Measurements from ENCODE around the gene CCL27. TPM values are rescaled to one million over a fixed set of nuclear protein-coding genes. Genes with fewer than 3 reads are reported as not detected.
A peak's percentile ranks its signal among the peaks of the same experiment; 100 is the strongest.

CCL27 gene
- total RNA-seq, 1 donor from 2014 or later: not detected

GRCh38 chr9:34638138-34638445, 24.4 kb downstream of the CCL27 start:
- H3K36me3 ChIP-seq: no peaks in the 10 kb centered on the region
- peak overlapping the region; percentile 73 to 89 for H3K4me3 ChIP-seq
- H3K4me1 ChIP-seq: peaks cover 35% of the 10 kb centered on the region
- DNase-seq (ENCODE audit: extremely low spot score in 2 of 2): no peak
- H3K9me3 ChIP-seq: no peaks in the 10 kb centered on the region
- peak in 1 of 2 donors; percentile 64 for TF ChIP-seq POLR2AphosphoS5 (IDR thresholded peaks at IDR 0.05; ENCODE audit: insufficient read depth in 1 of 2, low read depth in 1 of 2)
- no peak for TF ChIP-seq POLR2A (IDR thresholded peaks at IDR 0.05)
- no peak for TF ChIP-seq CTCF (IDR thresholded peaks at IDR 0.05)
- intact Hi-C loops (cut with DNase I): no loop called here
- no peaks in the 10 kb centered on the region for H3K27me3 ChIP-seq
- H3K27ac ChIP-seq: peak overlapping the region; percentile 76

GRCh38 chr9:34637356-34638137, 24.9 kb downstream of the CCL27 start, which contains the start of gene SIGMAR1:
Gene SIGMAR1 (minus strand): TSS chr9:34637787. CDS start chr9:34637697, 90 bp downstream.
- peak within 1 kb of the TSS; percentile 76 for H3K27ac ChIP-seq
- intact Hi-C loops (cut with DNase I): no loop called here
- H3K27me3 ChIP-seq: no peaks in the 10 kb centered on the region
- TF ChIP-seq POLR2A (IDR thresholded peaks at IDR 0.05) (peak in 1 of 2 donors; percentile 68), CTCF (IDR thresholded peaks at IDR 0.05) (peak in 1 of 3 experiments; percentile 5), POLR2AphosphoS5 (IDR thresholded peaks at IDR 0.05; ENCODE audit: insufficient read depth in 1 of 2, low read depth in 1 of 2) (peak; percentile 85 to 92)
- H3K4me3 ChIP-seq: peak within 1 kb of the TSS; percentile 73 to 89
- H3K4me1 ChIP-seq: peaks cover 35% of the 10 kb centered on the region
- no peaks in the 10 kb centered on the region for H3K36me3 ChIP-seq
- DNase-seq (ENCODE audit: extremely low spot score in 2 of 2): no peak
- no peaks in the 10 kb centered on the region for H3K9me3 ChIP-seq

- TF ChIP-seq POLR2AphosphoS5 (IDR thresholded peaks at IDR 0.05; ENCODE audit: insufficient read depth in 1 of 2, low read depth in 1 of 2): no peak
- no peaks in the 10 kb centered on the region for H3K36me3 ChIP-seq
- peak overlapping the region; percentile 73 to 89 for H3K4me3 ChIP-seq
- intact Hi-C loops (cut with DNase I): no loop called here
- peak overlapping the region; percentile 76 for H3K27ac ChIP-seq
- peaks cover 35% of the 10 kb centered on the region for H3K4me1 ChIP-seq
- H3K9me3 ChIP-seq: no peaks in the 10 kb centered on the region
- DNase-seq (ENCODE audit: extremely low spot score in 2 of 2): no peak
- H3K27me3 ChIP-seq: no peaks in the 10 kb centered on the region
These were observed 25.6 kb downstream of the CCL27 start for GRCh38 chr9:34636791-34637355.

GRCh38 chr9:34635556-34635955, 26.9 kb downstream of the CCL27 start:
- intact Hi-C loops (cut with DNase I): loop anchor here (2.0 kb wide), 1 partner anchor 23 kb away; the partner anchor contains the start of gene RPP25L
- Histone ChIP-seq H3K9me3 (no peaks in the 10 kb centered on the region), H3K27ac (no peak overlapping the region), H3K36me3 (no peaks in the 10 kb centered on the region), H3K27me3 (no peaks in the 10 kb centered on the region), H3K4me3 (no peak overlapping the region), H3K4me1 (peaks cover 35% of the 10 kb centered on the region)
- DNase-seq (ENCODE audit: extremely low spot score in 2 of 2): no peak
- TF ChIP-seq POLR2A (IDR thresholded peaks at IDR 0.05): no peak
- no peak for TF ChIP-seq POLR2AphosphoS5 (IDR thresholded peaks at IDR 0.05; ENCODE audit: insufficient read depth in 1 of 2, low read depth in 1 of 2)
- TF ChIP-seq CTCF (IDR thresholded peaks at IDR 0.05): no peak

GRCh38 chr9:34634551-34635248, 27.8 kb downstream of the CCL27 start:
- no peaks in the 10 kb centered on the region for H3K36me3 ChIP-seq
- no peaks in the 10 kb centered on the region for H3K9me3 ChIP-seq
- DNase-seq (ENCODE audit: extremely low spot score in 2 of 2): no peak
- peaks cover 35% of the 10 kb centered on the region for H3K4me1 ChIP-seq
- no peak for TF ChIP-seq POLR2AphosphoS5 (IDR thresholded peaks at IDR 0.05; ENCODE audit: insufficient read depth in 1 of 2, low read depth in 1 of 2)
- no peak for TF ChIP-seq CTCF (IDR thresholded peaks at IDR 0.05)
- no peak for TF ChIP-seq POLR2A (IDR thresholded peaks at IDR 0.05)
- H3K4me3 ChIP-seq: no peak overlapping the region
- intact Hi-C loops (cut with DNase I): loop anchor here (2.0 kb wide), 1 partner anchor 22 kb away; the partner anchor contains the start of gene RPP25L
- H3K27me3 ChIP-seq: no peaks in the 10 kb centered on the region
- no peak overlapping the region for H3K27ac ChIP-seq

All from vagina (tissue), 2 donors.